Measurements from ENCODE around the gene EDEM1.
"Not testable (repeated sequence)": the region's sequence is repeated elsewhere in the genome, so short reads cannot be mapped to it uniquely, and the experiment has no call there.

- not testable (repeated sequence) for TF ChIP-seq CTCF (IDR thresholded peaks at IDR 0.05; ENCODE audit: insufficient read depth, low read depth, low read length); EZH2 (IDR thresholded peaks at IDR 0.05; ENCODE audit: insufficient read depth, low read length)
These were observed 8.5 kb upstream of the EDEM1 start for GRCh38 chr3:5179036-5179435.
